Nephron (organoid): ENCODE measurements around the gene PNPLA1.

Source experiments
- H3K27ac Mint-ChIP-seq, 3 experiments: 2 replicates each; pipeline ENCODE4 v1.8.0; 2020; ENCODE audit warnings: mixed read lengths in 3 of 3, mild to moderate bottlenecking in 2 of 3, moderate library complexity in 1 of 3
- H3K27me3 Mint-ChIP-seq: 2 replicates; pipeline ENCODE4 v1.8.0; 2021; ENCODE audit warnings: low read depth, mild to moderate bottlenecking, moderate library complexity, mixed read lengths
- H3K36me3 Mint-ChIP-seq: 2 replicates; pipeline ENCODE4 v1.8.0; 2020; ENCODE audit warnings: low read depth, mixed read lengths
- H3K4me1 Mint-ChIP-seq: 2 replicates; pipeline ENCODE4 v1.8.0; 2020; ENCODE audit warnings: mixed read lengths
- H3K4me3 Mint-ChIP-seq, 3 experiments: 2 replicates each; pipeline ENCODE4 v1.8.0; 2020; ENCODE audit warnings: mild to moderate bottlenecking in 3 of 3, mixed read lengths in 3 of 3, moderate library complexity in 2 of 3
- H3K9me3 Mint-ChIP-seq: 2 replicates; pipeline ENCODE4 v1.8.0; 2020; ENCODE audit warnings: mixed read lengths
- CTCF ChIP-seq, 3 experiments: fragments of 200-600 bp; sonication (generic); IDR thresholded peaks; one replicate each; pipeline ENCODE4 v1.5.0; 2021; ENCODE audit warnings: antibody characterized with exemption in 3 of 3; ENCODE audit not compliant: unreplicated experiment in 3 of 3

PNPLA1 gene

GRCh38 chr6:36247693-36248092 is 22.2 kb upstream of the PNPLA1 start:
- Mint-ChIP-seq H3K4me3 (no peak overlapping the region), H3K36me3 (no peaks in the 10 kb centered on the region), H3K4me1 (peaks cover 38% of the 10 kb centered on the region), H3K9me3 (no peaks in the 10 kb centered on the region), H3K27ac (no peak overlapping the region), H3K27me3 (no peaks in the 10 kb centered on the region)
- no peak for TF ChIP-seq CTCF (IDR thresholded peaks at IDR 0.05; ENCODE audit: unreplicated experiment in 3 of 3)

- H3K27ac Mint-ChIP-seq: peak overlapping the region in 2 of 3 experiments; percentile 54 to 67
- no peak for TF ChIP-seq CTCF (IDR thresholded peaks at IDR 0.05; ENCODE audit: unreplicated experiment in 3 of 3)
- no peaks in the 10 kb centered on the region for H3K9me3 Mint-ChIP-seq
- peaks cover 30% of the 10 kb centered on the region for H3K4me1 Mint-ChIP-seq
- H3K27me3 Mint-ChIP-seq: no peaks in the 10 kb centered on the region
- no peaks in the 10 kb centered on the region for H3K36me3 Mint-ChIP-seq
- H3K4me3 Mint-ChIP-seq: no peak overlapping the region
Observed at GRCh38 chr6:36248980-36249379, 20.9 kb upstream of the PNPLA1 start.

GRCh38 chr6:36249536-36249935 is 20.3 kb upstream of the PNPLA1 start:
- Mint-ChIP-seq H3K9me3 (no peaks in the 10 kb centered on the region), H3K27ac (peak overlapping the region in 2 of 3 experiments; percentile 45 to 54), H3K4me3 (no peak overlapping the region), H3K27me3 (no peaks in the 10 kb centered on the region), H3K4me1 (peaks cover 24% of the 10 kb centered on the region), H3K36me3 (no peaks in the 10 kb centered on the region)
- no peak for TF ChIP-seq CTCF (IDR thresholded peaks at IDR 0.05; ENCODE audit: unreplicated experiment in 3 of 3)

GRCh38 chr6:36252005-36252404 is 17.9 kb upstream of the PNPLA1 start:
- Mint-ChIP-seq H3K4me1 (peaks cover 15% of the 10 kb centered on the region), H3K4me3 (no peak overlapping the region), H3K27ac (no peak overlapping the region), H3K9me3 (peaks cover 2% of the 10 kb centered on the region), H3K36me3 (no peaks in the 10 kb centered on the region), H3K27me3 (no peaks in the 10 kb centered on the region)
- no peak for TF ChIP-seq CTCF (IDR thresholded peaks at IDR 0.05; ENCODE audit: unreplicated experiment in 3 of 3)

GRCh38 chr6:36263390-36264000 is 6.4 kb upstream of the PNPLA1 start:
- H3K27ac Mint-ChIP-seq: no peak overlapping the region
- peaks cover 9% of the 10 kb centered on the region for H3K9me3 Mint-ChIP-seq
- peaks cover 4% of the 10 kb centered on the region for H3K4me1 Mint-ChIP-seq
- no peaks in the 10 kb centered on the region for H3K36me3 Mint-ChIP-seq
- no peak for TF ChIP-seq CTCF (IDR thresholded peaks at IDR 0.05; ENCODE audit: unreplicated experiment in 3 of 3)
- H3K27me3 Mint-ChIP-seq: no peaks in the 10 kb centered on the region
- H3K4me3 Mint-ChIP-seq: no peak overlapping the region

- Mint-ChIP-seq H3K4me3 (no peak overlapping the region), H3K27me3 (peaks cover 6% of the 10 kb centered on the region), H3K9me3 (peaks cover 10% of the 10 kb centered on the region), H3K4me1 (peaks cover 11% of the 10 kb centered on the region), H3K27ac (no peak overlapping the region), H3K36me3 (no peaks in the 10 kb centered on the region)
- TF ChIP-seq CTCF (IDR thresholded peaks at IDR 0.05; ENCODE audit: unreplicated experiment in 3 of 3): no peak
Observed at GRCh38 chr6:36265744-36266143, 4.1 kb upstream of the PNPLA1 start.
